PC-9 (cell line): ENCODE measurements around the gene INTS4. TPM values are rescaled to one million over a fixed set of nuclear protein-coding genes. Genes with fewer than 3 reads are reported as not detected.
"Not testable (repeated sequence)": the region's sequence is repeated elsewhere in the genome, so short reads cannot be mapped to it uniquely, and the experiment has no call there.

Experiments used
- BruUV-seq: library from RNA; stranded (reverse); fragments of 400-500 nt; replicated peaks from 2 replicates; lab custom pipeline; 2021; lab: Mats Ljungman, UMichigan
- CTCF ChIA-PET: fragments of 300-600 bp; sonication (Branson Sonifier 250); formaldehyde crosslinking; loops from one replicate; lab custom pipeline; 2022; ENCODE audit warnings: antibody characterized with exemption; lab: Charles Lee
- POLR2A ChIA-PET: fragments of 300-600 bp; sonication (Branson Sonifier 250); formaldehyde crosslinking; loops from one replicate; lab custom pipeline; 2022; ENCODE audit warnings: antibody characterized with exemption; ENCODE audit not compliant: unreplicated experiment; lab: Charles Lee
- DNase-seq, 2 experiments: peaks; one replicate each; pipeline versions ENCODE4 v3.0.0 to v3.0.0-alpha.2; 2015 to 2022; ENCODE audit warnings: mixed read lengths in 1 of 2
- H2AFZ ChIP-seq: fragments of 200-600 bp; sonication (generic); 2 replicates; pipeline ENCODE4 v1.8.1; 2017; ENCODE audit warnings: antibody characterized with exemption
- H3F3A ChIP-seq: fragments of 200-600 bp; sonication (generic); 2 replicates; pipeline ENCODE4 v1.8.1; 2017; ENCODE audit warnings: antibody characterized with exemption, mild to moderate bottlenecking, low read depth; ENCODE audit not compliant: insufficient read depth
- H3K27ac ChIP-seq: fragments of 200-600 bp; sonication (generic); 2 replicates; pipeline ENCODE4 v1.6.1; 2016; ENCODE audit warnings: mixed run types
- H3K27me3 ChIP-seq: fragments of 200-600 bp; sonication (generic); 2 replicates; pipeline ENCODE4 v1.6.1; 2016; ENCODE audit warnings: low read depth, mixed run types; ENCODE audit not compliant: insufficient read depth
- H3K36me3 ChIP-seq: fragments of 200-600 bp; sonication (generic); 2 replicates; pipeline ENCODE4 v1.6.1; 2016; ENCODE audit warnings: low read depth, mixed run types
- H3K4me1 ChIP-seq: fragments of 200-600 bp; sonication (generic); replicated peaks from 2 replicates; pipeline ENCODE4 v1.6.1; 2016; ENCODE audit warnings: mixed run types; ENCODE audit not compliant: insufficient read depth
- H3K4me2 ChIP-seq: fragments of 200-600 bp; sonication (generic); 2 replicates; pipeline ENCODE4 v1.6.1; 2017; ENCODE audit warnings: mixed run types
- H3K4me3 ChIP-seq: fragments of 200-600 bp; sonication (generic); 2 replicates; pipeline ENCODE4 v1.6.1; 2016; ENCODE audit warnings: mixed run types
- H3K79me2 ChIP-seq: fragments of 200-600 bp; sonication (generic); 2 replicates; pipeline ENCODE4 v1.6.1; 2017; ENCODE audit warnings: low read depth, mixed run types
- H3K9me2 ChIP-seq: fragments of 200-600 bp; sonication (generic); 2 replicates; pipeline ENCODE4 v1.8.1; 2017; ENCODE audit warnings: mild to moderate bottlenecking; ENCODE audit not compliant: insufficient read depth
- H3K9me3 ChIP-seq: fragments of 200-600 bp; sonication (generic); 2 replicates; pipeline ENCODE4 v1.8.1; 2016; ENCODE audit warnings: low read depth; ENCODE audit not compliant: insufficient read depth
- H4K20me1 ChIP-seq: fragments of 200-600 bp; sonication (generic); 2 replicates; pipeline ENCODE4 v1.8.1; 2017; ENCODE audit not compliant: insufficient read depth
- EZH2 ChIP-seq: fragments of 200-600 bp; sonication (generic); IDR thresholded peaks from 2 replicates; pipeline ENCODE4 v1.8.0; 2017; ENCODE audit warnings: antibody characterized with exemption, low read depth
- intact Hi-C: fragments of 100-400 bp; cut with micrococcal nuclease; formaldehyde crosslinking; loops from one replicate; pipeline ENCODE4 v1.10.0; 2022; ENCODE audit not compliant: unreplicated experiment
- total RNA-seq: library from RNA; stranded (reverse); gene quantifications from 2 replicates; pipeline ENCODE4 v1.2.3, GENCODE V29; 2021
- TF ChIP-seq, protein P1 (sequence below): fragments of 200-600 bp; sonication (generic); conservative IDR thresholded peaks from 2 replicates; pipeline ENCODE4 v1.6.1; 2017; ENCODE audit warnings: mixed run types, antibody characterized with exemption, mild to moderate bottlenecking, moderate library complexity

The INTS4 gene
- total RNA-seq, 1 experiment from 2014 or later: 53.8 TPM

DNA sequence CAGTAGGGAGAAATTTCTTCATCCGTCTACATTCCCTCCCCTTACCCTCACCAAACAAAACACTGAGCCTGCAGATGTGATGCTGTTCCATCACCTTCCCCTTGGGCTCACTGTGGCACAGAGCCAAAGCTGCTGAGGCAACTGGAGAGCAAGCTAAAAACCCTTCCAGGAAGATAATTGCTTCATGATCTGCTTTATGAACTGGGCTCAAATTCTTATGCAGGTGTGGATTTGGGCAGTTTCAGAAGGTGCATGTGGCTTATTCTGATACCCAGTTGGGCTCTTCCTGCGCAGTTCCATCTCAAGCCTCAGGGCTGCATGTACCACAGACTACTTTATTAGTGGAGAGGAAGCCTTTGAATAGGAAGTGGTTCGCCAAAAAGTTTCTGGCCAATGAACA is 115.2 kb downstream of the INTS4 start:
- no peaks in the 10 kb centered on the region for H4K20me1 ChIP-seq
- no peak overlapping the region for H3K27ac ChIP-seq
- ChIA-PET POLR2A (no interaction called here), CTCF (no interaction called here)
- 0 out of 2 replicates have a peak, but pooled peaks cover 12% of the 10 kb centered on the region for H3K36me3 ChIP-seq
- H3K79me2 ChIP-seq: no peaks in the 10 kb centered on the region
- no peaks in the 10 kb centered on the region for H3K9me2 ChIP-seq
- no peak overlapping the region for H3K4me3 ChIP-seq
- H3K9me3 ChIP-seq: no peaks in the 10 kb centered on the region
- no peak for TF ChIP-seq EZH2
- TF ChIP-seq, protein P1, sequence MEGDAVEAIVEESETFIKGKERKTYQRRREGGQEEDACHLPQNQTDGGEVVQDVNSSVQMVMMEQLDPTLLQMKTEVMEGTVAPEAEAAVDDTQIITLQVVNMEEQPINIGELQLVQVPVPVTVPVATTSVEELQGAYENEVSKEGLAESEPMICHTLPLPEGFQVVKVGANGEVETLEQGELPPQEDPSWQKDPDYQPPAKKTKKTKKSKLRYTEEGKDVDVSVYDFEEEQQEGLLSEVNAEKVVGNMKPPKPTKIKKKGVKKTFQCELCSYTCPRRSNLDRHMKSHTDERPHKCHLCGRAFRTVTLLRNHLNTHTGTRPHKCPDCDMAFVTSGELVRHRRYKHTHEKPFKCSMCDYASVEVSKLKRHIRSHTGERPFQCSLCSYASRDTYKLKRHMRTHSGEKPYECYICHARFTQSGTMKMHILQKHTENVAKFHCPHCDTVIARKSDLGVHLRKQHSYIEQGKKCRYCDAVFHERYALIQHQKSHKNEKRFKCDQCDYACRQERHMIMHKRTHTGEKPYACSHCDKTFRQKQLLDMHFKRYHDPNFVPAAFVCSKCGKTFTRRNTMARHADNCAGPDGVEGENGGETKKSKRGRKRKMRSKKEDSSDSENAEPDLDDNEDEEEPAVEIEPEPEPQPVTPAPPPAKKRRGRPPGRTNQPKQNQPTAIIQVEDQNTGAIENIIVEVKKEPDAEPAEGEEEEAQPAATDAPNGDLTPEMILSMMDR: no peak
- no peaks in the 10 kb centered on the region for H3K4me1 ChIP-seq
- no peak overlapping the region for H2AFZ ChIP-seq
- BruUV-seq: no TSS peak
- intact Hi-C loops: no loop called here
- H3F3A ChIP-seq: no peaks in the 10 kb centered on the region
- peak in 1 of 2 experiments; percentile 31 for DNase-seq
- H3K4me2 ChIP-seq: no peak overlapping the region
- no peaks in the 10 kb centered on the region for H3K27me3 ChIP-seq

DNA sequence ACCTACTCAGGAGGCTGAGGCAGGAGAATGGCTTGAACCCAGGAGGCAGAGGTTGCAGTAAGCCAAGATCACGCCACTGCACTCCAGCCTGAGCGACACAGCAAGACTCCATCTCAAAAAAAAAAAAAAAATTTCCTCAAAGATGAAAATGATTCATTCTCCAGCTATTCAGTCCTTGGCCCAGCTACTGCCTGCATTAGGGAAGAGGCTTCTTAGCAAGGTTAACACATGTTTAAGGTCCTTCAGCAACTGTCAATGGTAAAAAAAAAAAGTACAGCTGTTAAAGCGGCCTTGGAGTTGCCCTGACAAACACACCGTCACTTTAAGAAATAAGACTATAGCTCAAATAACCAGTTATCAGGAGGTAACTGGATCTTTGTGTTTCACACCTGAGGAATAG is 116.2 kb downstream of the INTS4 start:
- H4K20me1 ChIP-seq, BruUV-seq, H3K27ac ChIP-seq, H3K79me2 ChIP-seq, H3K9me3 ChIP-seq, H3K4me1 ChIP-seq, intact Hi-C loops, H3K9me2 ChIP-seq, H3K27me3 ChIP-seq, H3F3A ChIP-seq, H3K4me3 ChIP-seq, H2AFZ ChIP-seq, H3K4me2 ChIP-seq: not testable (repeated sequence)
- ChIA-PET POLR2A (interaction anchor here (0.6 to 0.7 kb wide), 5 partner anchors 26 to 708 kb away, joined by 3 to 18 read pairs (median 8); no protein-coding TSS in a partner anchor), CTCF (interaction anchor here (1.0 kb wide), 1 partner anchor 168 kb away, joined by 3 read pairs; no protein-coding TSS in a partner anchor)
- peak; percentile 15 to 49 for DNase-seq
- 0 out of 2 replicates have a peak, but pooled peaks cover 12% of the 10 kb centered on the region for H3K36me3 ChIP-seq

DNA sequence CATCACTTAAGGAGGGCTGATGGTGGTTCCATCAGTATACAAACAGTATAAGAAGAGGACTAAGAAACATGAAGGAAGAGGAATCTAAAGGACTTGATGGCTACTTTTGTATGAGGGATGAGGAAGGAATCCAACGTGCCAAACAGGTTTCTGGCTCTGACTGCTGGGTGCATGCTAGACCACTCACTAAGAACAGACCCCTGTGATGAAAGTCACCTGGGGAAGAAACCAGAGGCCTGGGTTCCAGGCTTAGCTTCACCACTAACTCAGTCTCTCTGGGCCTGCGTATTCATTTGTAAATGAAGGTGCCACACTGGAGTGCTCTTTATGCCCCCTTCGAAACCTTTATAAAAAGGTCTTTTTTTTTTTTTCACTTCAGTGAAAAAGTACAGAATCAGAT is 118.4 kb downstream of the INTS4 start:
- BruUV-seq: no TSS peak
- ChIA-PET CTCF (no interaction called here), POLR2A (no interaction called here)
- no peak overlapping the region for H3K4me2 ChIP-seq
- DNase-seq: no peak
- no peaks in the 10 kb centered on the region for H3K4me1 ChIP-seq
- no peak for TF ChIP-seq EZH2
- TF ChIP-seq, protein P1: no peak
- H3K9me3 ChIP-seq: no peaks in the 10 kb centered on the region
- H3K27me3 ChIP-seq: no peaks in the 10 kb centered on the region
- H3K27ac ChIP-seq: no peak overlapping the region
- H3F3A ChIP-seq: no peaks in the 10 kb centered on the region
- 0 out of 2 replicates have a peak, but pooled peaks cover 7% of the 10 kb centered on the region for H3K36me3 ChIP-seq
- intact Hi-C loops: no loop called here
- no peaks in the 10 kb centered on the region for H3K9me2 ChIP-seq
- no peak overlapping the region for H2AFZ ChIP-seq
- H4K20me1 ChIP-seq: no peaks in the 10 kb centered on the region
- no peaks in the 10 kb centered on the region for H3K79me2 ChIP-seq
- H3K4me3 ChIP-seq: no peak overlapping the region

DNA sequence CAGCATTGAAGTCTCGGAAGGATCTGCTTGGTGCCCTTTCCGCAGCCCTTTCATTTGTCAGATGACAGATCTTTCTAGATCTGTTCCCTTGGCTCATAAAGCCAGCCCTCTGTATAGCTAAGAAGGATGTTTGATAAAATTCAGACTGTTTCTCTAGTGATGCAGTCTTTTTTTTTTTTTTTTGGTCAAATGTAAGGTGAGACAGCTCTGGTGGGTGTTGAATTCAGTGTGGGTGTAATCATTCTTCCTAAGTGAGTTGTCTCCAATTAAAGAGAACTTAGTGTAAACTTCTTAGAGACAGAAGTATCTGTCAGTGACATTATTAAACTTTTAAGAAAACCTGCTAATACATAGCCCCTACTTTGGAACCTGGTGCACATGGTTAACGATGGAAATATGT is 120.3 kb downstream of the INTS4 start:
- no TSS peak for BruUV-seq
- TF ChIP-seq, protein P1: no peak
- no peak for TF ChIP-seq EZH2
- CTCF ChIA-PET: no interaction called here
- H3K27me3 ChIP-seq: no peaks in the 10 kb centered on the region
- H3K9me3 ChIP-seq: no peaks in the 10 kb centered on the region
- no peaks in the 10 kb centered on the region for H3F3A ChIP-seq
- intact Hi-C loops: no loop called here
- H3K27ac ChIP-seq: no peak overlapping the region
- POLR2A ChIA-PET: no interaction called here
- H3K36me3 ChIP-seq: 0 out of 2 replicates have a peak, but pooled peaks cover 4% of the 10 kb centered on the region
- no peak for DNase-seq
- H4K20me1 ChIP-seq: no peaks in the 10 kb centered on the region
- H3K4me1 ChIP-seq: no peaks in the 10 kb centered on the region
- no peak overlapping the region for H3K4me2 ChIP-seq
- no peaks in the 10 kb centered on the region for H3K9me2 ChIP-seq
- H3K79me2 ChIP-seq: no peaks in the 10 kb centered on the region
- H3K4me3 ChIP-seq: no peak overlapping the region
- no peak overlapping the region for H2AFZ ChIP-seq
